ENCODE data around the gene ATP6V0A4. TPM values are rescaled to one million over a fixed set of nuclear protein-coding genes. Genes with fewer than 3 reads are reported as not detected.
"Not testable (repeated sequence)": the region's sequence is repeated elsewhere in the genome, so short reads cannot be mapped to it uniquely, and the experiment has no call there.

Gene ATP6V0A4
- total RNA-seq, 6 experiments from 2014 or later = not detected

- TF ChIP-seq POLR2A (IDR thresholded peaks at IDR 0.05) = no peak
- TF ChIP-seq CTCF (IDR thresholded peaks at IDR 0.05) = no peak
Measured at GRCh38 chr7:138814816-138815332, 16.9 kb upstream of the ATP6V0A4 start.

GRCh38 chr7:138813945-138814344 is 15.9 kb upstream of the ATP6V0A4 start:
- TF ChIP-seq POLR2A (IDR thresholded peaks at IDR 0.05) (no peak), CTCF (IDR thresholded peaks at IDR 0.05) (no peak)
- ATAC-seq (no peak), DNase-seq (no peak)
- H3K36me3 ChIP-seq = no peaks in the 10 kb centered on the region
- no peak overlapping the region for H3K27ac ChIP-seq
- no peaks in the 10 kb centered on the region for H3K27me3 ChIP-seq
- no peaks in the 10 kb centered on the region for H3K4me1 ChIP-seq
- 53% methylated on average over 2 of the region's 2 CpGs for WGBS (ENCODE audit: insufficient coverage, low coverage, low lambda C conversion rate, missing lambda C conversion rate)
- H3K9me3 ChIP-seq = no peaks in the 10 kb centered on the region
- no peak overlapping the region for H3K4me3 ChIP-seq
- intact Hi-C loops (cut with DNase I) = no loop called here

More at GRCh38 chr7:138814816-138815332, 16.9 kb upstream of the ATP6V0A4 start:
- Histone ChIP-seq H3K27me3 (no peaks in the 10 kb centered on the region), H3K4me1 (no peaks in the 10 kb centered on the region), H3K27ac (no peak overlapping the region), H3K4me3 (no peak overlapping the region), H3K9me3 (no peaks in the 10 kb centered on the region), H3K36me3 (no peaks in the 10 kb centered on the region)
- DNase-seq = no peak
- ATAC-seq = no peak
- 67% methylated on average over 1 of the region's 1 CpG for WGBS (ENCODE audit: insufficient coverage, low coverage, low lambda C conversion rate, missing lambda C conversion rate)
- intact Hi-C loops (cut with DNase I) = no loop called here

GRCh38 chr7:138811327-138811726 is 13.3 kb upstream of the ATP6V0A4 start:
- not testable (repeated sequence) for H3K36me3 ChIP-seq, H3K4me3 ChIP-seq

GRCh38 chr7:138809346-138809745 is 11.3 kb upstream of the ATP6V0A4 start:
- no peak overlapping the region for H3K27ac ChIP-seq
- ATAC-seq (no peak), DNase-seq (no peak)
- H3K36me3 ChIP-seq = no peaks in the 10 kb centered on the region
- intact Hi-C loops (cut with DNase I) = no loop called here
- H3K4me1 ChIP-seq = no peaks in the 10 kb centered on the region
- 92% methylated on average over 2 of the region's 4 CpGs for WGBS (ENCODE audit: insufficient coverage, low coverage, low lambda C conversion rate, missing lambda C conversion rate)
- H3K4me3 ChIP-seq = no peak overlapping the region
- H3K9me3 ChIP-seq = no peaks in the 10 kb centered on the region
- H3K27me3 ChIP-seq = no peaks in the 10 kb centered on the region
- TF ChIP-seq POLR2A (IDR thresholded peaks at IDR 0.05) = no peak
- TF ChIP-seq CTCF (IDR thresholded peaks at IDR 0.05) = no peak

More at GRCh38 chr7:138811327-138811726, 13.3 kb upstream of the ATP6V0A4 start:
- 79% methylated on average over 2 of the region's 2 CpGs for WGBS (ENCODE audit: insufficient coverage, low coverage, low lambda C conversion rate, missing lambda C conversion rate)
- ATAC-seq; DNase-seq; intact Hi-C loops (cut with DNase I); H3K9me3 ChIP-seq; H3K27ac ChIP-seq; H3K27me3 ChIP-seq; H3K4me1 ChIP-seq: not testable (repeated sequence)

GRCh38 chr7:138804618-138805017 is 6.6 kb upstream of the ATP6V0A4 start:
- Histone ChIP-seq H3K4me1 (no peaks in the 10 kb centered on the region), H3K36me3 (no peaks in the 10 kb centered on the region), H3K4me3 (no peak overlapping the region), H3K27me3 (no peaks in the 10 kb centered on the region), H3K9me3 (no peaks in the 10 kb centered on the region), H3K27ac (no peak overlapping the region)
- intact Hi-C loops (cut with DNase I) = no loop called here
- ATAC-seq (no peak), DNase-seq (no peak)
- WGBS (ENCODE audit: insufficient coverage, low coverage, low lambda C conversion rate, missing lambda C conversion rate) = 30% methylated on average over 1 of the region's 1 CpG
- TF ChIP-seq POLR2A (IDR thresholded peaks at IDR 0.05) = no peak
- no peak for TF ChIP-seq CTCF (IDR thresholded peaks at IDR 0.05)
